ENCODE measurements around the gene MAN1C1. TPM values are rescaled to one million over a fixed set of nuclear protein-coding genes. Genes with fewer than 3 reads are reported as not detected.
"Not testable (repeated sequence)": the region's sequence is repeated elsewhere in the genome, so short reads cannot be mapped to it uniquely, and the experiment has no call there.

MAN1C1 gene
- total RNA-seq, 1 experiment from 2014 or later: 2.1 TPM

DNA sequence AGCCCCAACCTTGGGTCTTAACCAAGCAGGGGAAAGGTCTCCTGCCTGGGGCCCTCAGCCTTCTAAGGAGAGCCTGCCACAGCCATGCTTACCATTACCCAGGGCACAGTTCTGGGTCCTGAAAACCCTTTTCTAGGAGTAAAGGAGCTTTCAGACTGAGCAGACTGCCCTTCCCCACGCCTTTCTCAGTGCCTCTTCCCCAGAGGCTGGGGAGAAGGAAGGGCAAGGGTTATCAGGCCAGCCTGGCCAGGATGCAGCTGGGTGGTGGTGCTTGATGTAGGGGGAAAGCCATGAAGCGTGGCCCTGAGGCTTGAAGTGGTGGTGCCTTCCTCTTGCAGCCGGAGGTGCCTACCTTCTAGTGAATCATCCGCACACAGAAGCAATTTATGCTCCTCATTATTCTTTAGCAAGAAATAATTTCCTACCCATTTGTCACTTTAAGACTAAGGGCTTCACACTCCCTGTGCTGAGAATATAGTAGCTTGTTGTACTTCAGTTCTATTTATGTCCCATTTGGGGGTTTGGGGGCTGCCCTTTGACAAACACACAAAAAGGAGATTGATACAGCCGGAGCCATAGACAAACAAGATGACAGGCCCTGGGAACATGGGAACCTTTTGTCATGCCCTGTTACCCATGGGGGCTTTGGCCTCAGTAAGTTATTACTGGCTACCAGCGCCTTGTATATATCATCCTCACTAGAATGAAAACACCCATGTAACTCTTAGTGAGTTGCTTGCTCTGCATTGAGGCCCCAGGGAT is 40.7 kb downstream of the MAN1C1 start:
- no peak for DNase-seq (ENCODE audit: low read depth)

DNA sequence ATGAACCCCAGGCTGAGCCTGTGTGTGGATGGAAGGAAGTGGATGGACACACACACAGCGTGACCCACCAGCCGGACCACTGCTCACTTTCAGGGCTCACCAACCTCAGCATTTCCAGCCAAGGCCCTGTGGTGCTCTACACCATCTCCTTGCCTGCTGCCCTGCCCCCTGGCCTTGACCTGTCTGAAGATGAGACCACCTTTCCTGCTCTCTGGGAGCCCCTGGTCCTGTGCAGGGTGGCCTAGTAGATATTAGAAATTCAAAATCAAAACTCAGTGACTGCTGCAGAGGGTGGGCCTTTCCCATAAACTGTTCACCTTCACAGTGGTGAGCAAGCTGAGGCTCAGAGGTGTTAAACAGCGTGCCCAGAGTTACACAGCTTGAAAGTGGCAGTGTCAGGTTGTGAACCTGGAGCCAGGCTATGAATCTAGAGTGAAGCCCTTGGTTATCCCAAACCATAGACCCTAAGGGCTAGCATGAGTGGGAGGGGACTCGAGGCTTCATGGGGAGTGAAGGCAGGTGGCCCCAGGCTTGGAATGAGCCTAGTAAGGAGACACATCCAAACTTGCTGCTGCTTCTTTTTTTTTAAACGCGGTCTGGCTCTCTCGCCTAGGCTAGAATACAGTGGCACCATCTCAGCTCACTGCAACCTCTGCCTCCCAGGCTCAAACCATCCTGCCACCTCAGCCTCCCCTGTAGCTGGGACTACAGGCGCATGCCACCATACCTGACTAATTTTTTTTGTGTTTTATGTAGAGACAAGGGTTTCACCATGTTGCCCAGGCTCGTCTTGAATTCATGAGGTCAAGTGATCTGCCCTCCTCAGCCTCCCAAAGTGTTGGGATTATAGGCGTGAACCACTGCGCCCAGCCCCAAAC is 41.5 kb downstream of the MAN1C1 start:
- DNase-seq (ENCODE audit: low read depth): no peak

DNA sequence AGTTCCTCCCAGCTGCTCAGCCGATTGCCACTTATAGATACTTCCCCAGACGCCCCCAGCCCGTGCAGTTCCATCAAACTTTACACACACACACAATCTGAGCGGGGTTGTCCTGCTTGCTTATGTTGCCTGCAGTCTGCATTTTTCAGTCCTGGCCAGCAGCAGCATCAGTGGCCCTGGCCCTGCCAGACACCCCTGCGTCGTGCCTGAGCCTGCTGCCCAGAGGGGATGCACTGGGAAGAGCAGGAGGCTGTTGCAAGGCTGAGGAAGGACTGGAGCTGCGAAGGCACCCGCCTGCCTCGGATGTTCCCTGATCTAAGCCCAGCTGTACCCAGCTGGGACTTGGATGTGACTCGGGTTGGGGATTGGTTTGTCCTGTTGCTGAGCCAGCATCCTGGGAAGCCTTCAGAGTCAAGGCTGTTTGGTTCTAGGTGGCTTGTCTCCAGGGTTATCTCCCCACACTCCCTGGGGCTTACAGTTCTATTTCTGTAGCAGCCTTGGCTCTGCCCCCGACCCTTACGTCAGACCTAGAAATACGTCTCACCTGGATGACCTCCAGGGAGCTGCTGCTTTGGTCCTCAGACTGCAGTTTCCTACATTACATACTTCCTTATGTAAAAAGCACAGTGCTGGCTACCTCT is 42.3 kb downstream of the MAN1C1 start:
- DNase-seq (ENCODE audit: low read depth): no peak

DNA sequence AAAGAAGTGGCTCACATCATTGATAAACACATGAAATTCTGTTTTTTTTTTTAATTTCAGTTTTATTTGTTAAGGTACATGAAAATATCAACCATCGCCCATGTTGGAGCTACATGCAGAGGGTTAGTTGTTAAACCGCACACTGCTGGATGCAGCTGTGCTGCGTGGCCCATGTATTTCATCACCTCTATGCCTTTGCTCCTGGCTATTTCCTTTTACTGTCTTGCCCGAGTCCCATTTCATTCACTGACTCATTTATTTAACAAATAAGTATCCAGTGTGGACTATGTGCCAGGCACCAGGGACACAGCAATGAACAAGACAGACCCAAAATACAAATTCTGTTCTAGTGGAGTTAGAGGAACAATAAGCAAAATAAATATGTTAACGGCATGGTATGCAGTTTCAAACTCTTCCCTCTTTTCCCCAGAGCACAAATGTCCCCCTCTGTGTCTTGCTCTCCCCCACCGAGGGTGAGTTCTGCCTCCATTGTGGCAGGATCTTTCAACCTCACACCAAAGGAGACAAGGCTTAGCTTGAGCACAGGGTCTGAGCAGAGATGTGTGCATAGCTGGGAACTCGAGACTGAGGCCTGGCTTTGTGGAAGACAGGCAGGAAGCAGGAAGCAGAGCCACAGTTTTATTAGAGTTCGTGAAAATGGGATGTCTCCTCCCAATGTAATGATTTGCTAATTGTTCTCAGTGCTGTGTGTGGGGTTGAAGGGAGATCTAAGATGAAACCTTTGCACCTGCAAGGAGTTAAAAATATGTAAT is 44.6 kb downstream of the MAN1C1 start:
- DNase-seq (ENCODE audit: low read depth): no peak

DNA sequence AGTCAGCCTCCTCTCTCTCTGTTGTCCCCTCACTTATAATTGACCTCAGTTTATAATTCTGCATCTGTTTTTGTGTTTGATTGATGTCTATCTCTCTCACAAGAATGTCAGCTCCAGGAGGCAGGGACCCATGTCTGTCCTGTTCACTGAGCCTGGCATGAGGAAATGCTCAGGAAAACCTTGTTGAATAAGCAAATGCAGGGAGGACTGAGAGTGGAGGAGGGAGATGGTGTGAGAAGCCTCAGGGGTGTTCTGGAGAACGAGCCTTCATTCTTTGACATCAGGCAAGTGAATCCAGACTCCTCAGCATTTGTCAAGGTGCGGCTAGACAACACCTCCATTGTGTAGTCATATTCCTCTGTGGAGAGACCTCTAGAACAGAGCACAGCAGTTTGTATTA is 45.5 kb downstream of the MAN1C1 start:
- no peak for DNase-seq (ENCODE audit: low read depth)

DNA sequence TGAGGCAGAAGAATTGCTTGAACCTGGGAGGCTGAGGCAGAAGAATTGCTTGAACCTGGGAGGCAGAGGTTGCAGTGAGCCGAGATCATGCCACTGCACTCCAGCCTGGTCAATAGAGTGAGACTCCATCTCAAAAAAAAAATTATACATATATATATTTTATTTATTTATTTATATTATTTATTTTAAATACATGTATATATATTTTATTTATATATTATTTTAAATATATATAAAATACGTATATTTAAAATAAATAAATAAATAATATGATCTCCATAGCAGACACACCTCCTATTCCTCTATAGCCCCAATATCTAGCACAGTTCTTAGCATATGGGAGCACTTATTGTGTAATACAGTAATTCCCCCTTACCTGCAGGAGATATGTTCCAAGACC is 46.4 kb downstream of the MAN1C1 start:
- DNase-seq (ENCODE audit: low read depth): not testable (repeated sequence)

DNA sequence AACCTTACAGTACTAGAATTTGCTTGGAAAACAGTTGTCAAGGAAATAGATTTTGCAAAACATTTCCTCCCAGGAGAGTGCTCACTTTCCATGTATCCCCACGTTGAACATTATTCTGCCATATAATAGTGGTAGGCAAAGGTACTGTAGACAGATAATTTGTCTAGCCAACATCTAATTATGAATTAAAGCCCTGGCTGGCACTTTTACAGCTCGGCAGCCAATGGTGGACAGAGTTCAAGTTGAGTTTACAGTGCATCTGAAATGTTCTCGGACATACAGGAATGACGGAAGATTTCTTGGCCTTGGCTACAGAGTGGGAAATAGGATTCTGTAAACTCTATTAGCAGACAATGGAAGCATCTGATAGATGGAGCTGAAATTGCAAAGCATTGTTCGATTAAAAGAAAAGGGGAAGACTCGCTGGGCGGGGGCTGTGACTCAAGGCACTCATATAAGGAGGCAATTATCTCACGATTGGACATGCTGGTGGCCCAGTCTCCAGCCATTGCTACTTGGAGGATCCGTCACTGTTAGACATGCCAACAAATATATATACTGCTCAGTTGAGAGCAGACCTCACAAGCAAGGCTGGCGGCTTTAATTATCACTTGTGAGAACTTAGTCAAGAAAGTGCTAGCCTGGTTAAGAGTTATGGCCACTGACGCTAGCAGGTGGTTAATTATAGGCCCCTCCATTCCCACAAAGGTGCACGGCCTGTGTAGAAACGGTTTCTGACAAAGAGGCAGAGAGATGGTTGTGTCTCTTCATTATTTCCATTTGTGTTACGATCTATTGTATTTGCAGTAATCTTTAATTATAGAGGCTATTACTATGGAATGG is 48.0 kb downstream of the MAN1C1 start:
- no peak for DNase-seq (ENCODE audit: low read depth)

DNA sequence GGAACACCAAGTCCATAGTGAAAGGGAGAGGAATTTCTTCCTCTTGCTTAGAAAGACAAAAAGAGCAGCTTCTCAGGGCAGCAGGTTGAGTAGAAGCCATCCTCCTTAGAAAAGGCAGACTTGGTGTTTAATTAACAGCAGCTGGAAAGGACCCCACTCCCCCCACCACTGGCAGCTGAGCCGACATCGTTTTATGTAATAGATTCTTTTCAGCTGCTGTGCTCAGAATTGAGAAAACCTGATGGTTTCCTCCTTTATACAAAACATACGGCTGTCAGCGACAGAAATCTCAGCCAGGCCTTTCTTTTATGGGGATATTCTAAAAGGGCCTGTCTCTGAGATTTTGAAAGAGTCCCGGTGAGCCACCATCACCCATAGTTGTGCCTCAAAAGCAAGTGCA is 49.9 kb downstream of the MAN1C1 start:
- no peak for DNase-seq (ENCODE audit: low read depth)

DNA sequence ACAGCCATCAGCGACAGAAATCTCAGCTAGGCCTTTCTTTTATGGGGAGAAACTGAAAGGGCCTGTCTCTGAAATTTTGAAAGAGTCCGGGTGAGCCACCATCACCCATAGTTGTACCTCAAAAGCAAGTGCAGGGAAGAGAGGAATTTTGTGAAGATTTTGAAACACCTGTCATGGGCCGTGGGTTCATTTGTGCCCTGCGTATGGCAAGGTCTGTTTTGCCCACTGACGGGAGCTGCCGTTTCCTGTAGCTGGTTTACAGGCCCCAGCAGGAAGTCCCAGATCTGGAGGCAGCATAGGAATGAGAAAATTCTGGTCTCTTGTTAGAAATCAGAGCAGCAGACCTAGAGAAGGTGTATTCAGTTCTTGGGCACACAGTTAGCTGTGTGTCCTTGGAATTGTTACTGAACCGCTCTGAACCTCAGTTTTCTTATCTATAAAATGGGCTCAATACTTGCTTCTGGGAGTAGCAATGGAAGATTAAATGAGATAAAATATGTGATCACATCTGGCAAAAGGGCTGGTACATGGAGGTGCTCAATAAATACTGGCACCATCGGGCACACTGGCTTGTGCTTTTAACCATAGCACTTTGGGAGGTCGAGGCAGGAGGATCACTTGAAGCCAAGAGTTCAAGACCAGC is 52.5 kb downstream of the MAN1C1 start:
- no peak for DNase-seq (ENCODE audit: low read depth)

DNA sequence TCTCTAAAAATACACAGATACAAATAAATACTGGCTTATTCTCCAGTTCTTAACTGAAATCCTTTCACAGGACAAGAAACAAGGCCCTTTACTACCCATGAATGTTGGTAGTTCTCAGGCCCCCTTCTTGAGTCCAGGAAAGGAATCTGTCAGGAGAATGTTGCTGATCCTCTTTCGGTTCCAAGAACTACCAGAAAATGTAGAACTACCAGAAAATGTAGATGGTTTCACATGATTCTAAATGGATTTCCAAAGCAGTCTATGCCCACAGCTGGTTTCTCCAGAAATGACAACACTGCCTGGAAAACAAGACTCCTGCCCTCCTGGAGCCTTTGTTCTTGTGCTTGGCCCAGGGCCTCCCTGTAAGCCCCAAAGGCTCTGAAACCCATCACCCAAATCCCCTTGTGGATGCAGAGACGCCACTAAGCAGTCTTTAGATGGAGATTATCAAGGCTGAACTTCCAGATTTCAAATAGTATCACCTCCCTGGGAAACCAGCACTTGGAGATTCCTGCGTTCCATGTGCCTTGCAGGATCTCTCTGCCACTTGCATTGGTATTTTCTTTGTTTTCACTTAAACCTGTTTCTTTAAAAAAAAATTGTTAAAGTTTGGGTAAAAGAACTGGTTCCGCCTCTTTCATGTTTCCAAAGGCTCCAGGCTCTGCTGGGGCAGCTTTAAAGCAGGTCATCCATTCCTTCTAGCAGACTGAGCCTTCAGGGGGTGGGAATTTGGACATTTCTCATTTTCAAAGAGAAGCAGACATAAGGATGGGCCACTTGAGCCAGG is 53.4 kb downstream of the MAN1C1 start:
- no peak for DNase-seq (ENCODE audit: low read depth)

DNA sequence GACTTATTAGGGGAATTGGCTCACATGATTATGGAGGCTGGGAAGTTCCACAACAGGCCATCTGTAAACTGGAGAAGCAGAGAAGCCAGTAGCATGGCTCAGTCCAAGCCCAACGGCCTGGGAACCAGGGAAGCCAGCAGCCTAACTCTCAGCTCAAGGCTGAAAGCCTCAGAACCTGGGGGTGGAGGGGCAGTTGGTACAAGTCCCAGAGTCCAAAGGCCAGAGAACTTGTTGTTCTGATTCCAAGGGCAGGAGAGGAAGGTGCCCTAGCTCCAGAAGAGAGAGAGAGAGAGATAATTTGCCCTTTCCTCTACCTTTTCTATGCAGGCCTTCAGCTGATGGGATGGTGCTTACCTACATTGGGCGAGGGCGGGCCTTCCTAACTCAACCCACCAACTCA is 55.3 kb downstream of the MAN1C1 start:
- no peak for DNase-seq (ENCODE audit: low read depth)

DNA sequence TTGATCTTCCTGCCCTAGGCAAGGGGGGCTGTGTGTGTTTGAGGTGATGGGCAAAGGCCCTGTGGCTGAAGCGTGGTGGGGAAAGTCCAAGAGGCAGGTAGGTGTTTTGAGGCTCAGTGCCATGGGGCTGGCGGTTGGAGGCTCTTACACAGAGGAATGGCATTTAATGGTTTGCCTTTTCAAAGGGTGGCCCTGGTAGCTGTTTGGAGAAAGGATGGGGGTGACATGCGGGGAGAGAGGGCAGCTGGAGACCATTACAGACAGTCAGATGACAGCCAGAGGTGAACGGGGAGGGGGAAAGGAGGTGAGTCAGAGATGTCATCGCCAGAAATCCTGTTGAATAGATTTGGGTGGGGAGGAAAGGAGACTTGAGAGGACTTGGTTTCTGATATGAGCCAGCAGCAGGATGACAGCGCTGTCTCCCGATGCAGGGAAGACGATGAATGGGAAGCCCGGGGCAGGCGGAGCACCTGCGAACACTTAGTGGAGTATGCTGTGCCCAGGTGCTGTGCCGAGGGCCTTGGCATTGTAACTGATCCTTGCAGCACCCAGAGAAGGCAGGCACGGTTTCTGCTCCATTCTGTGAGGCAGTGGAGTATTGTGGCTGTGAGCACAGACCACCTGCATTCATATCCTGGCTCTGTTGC is 56.3 kb downstream of the MAN1C1 start:
- no peak for DNase-seq (ENCODE audit: low read depth)

DNA sequence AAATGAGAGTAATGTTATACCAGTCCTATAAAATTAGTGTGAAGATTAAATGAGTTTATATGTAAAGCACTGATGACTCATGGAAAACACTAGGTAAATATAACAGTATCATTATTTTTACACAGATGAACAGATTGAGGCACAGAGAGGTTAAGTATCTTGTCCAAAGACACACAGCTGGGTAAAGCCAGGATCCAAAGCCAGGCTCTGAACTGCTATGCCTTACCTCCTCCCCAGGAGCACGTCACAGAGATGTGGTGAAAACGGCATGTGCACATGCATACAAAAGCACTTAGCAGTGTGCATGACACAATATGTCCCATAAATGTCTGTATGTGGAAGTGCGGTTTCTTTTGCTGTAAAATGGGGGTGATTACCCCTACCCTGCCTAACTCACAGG is 56.9 kb downstream of the MAN1C1 start:
- DNase-seq (ENCODE audit: low read depth): no peak

DNA sequence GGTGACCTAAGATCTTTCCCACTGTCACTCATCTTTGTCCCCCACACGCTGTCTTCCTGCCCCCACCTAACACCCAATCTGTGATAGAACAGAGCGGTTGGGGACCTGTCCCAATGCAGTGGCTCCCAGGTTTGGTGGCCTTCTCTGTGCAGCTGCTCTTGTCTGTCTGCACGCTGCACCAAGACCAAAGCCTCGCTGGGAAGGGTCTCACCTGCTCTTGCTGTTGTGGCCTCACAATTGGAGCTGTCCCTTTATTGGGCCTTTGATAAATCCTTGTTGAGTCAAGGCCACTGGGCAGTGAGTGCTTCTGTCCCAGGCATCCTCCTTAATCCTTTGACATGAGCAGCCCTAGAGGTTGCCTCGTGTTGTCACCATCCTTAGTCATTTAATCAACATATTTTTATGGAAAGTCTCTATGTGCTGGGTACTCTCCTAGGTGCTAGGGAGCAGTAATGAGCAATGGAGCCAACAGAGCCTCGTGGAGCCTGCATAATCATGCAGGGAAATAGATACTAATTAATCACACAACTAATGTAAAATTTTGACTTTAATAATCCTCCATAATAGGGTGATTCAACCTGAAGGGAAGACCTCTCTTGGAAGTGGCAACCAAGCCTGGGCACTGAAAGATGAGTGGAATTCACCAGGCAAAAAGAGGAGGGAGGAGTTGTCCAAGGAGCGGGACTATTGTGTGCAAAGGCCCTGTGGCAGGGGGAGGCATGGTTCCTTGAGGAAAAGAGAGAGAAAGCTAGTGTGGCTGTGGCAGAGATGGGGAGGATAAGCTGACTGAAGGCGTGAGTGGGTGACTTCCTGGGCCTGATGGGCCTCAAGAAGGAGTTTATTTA is 57.6 kb downstream of the MAN1C1 start:
- no peak for DNase-seq (ENCODE audit: low read depth)

DNA sequence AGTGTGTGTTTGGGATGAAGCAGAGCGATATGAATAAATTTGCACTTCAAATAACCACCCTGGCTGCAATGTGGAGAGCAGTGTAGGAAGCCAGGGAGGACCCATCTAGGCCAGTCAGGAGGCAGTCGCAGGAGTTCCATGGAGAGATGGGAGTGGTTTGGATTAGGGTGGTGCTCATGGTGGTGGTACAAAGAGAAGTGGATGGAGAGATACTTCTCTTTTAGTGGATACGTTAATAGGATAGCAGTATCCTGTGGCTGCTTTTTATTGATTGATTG is 58.2 kb downstream of the MAN1C1 start:
- no peak for DNase-seq (ENCODE audit: low read depth)

DNA sequence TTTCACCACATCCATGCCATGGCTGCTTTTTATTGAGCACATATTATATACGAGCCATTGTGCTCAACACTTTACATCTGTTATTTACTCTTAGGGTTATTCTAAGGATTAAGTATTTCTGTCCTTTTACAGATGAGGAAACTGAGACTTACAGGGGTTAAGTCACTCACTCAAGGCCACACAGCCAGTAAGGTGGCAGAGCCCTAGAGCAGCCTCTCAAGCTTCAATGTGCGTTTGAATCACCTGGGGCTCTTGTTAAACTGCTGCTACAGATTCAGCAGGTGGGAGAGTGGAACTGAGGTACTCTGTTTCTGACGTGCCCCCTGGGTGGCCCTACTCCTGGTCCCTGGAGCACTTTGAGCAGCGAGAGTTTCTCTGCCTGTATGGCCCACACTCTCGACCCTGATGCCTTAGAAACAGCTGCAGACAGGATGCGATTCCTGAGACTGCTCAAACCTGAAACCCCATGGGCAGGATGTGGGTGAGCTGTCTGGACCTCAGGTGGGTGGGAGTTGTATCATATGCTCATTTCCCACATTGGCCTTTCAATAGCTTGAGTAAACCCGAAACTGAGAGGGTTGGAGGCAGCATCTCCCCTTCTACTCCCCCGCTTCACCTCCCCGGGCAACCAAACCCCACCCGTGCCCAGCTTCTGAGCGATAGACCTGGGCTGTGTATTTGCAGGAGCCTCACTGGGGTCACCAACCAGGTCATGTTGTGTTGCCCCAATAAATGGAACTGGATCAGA is 59.3 kb downstream of the MAN1C1 start:
- no peak for DNase-seq (ENCODE audit: low read depth)

DNA sequence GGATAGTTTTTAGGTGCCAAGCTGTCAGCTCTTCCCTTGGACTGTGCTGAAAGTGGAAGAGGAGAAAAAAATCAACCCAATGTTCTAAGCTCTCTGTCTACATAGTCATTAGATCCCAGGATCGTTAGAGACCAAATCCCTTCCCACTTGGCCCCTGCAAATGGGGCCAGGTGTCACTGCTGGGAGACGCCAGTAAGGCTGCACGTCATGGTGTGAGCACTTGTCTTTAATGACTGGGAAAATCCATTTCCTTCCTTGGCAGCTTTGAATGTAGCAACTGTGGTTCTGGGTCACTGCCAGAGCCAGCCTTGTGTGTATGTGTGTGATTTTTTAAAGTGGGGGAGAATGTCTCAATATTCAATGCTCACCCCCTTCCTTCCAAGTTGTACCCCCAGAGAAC is 59.9 kb downstream of the MAN1C1 start:
- no peak for DNase-seq (ENCODE audit: low read depth)
